Upper lobe of left lung (tissue), 4 donors: ENCODE results near the gene PDCD6IP.

Experiments used
- EP300 ChIP-seq, 4 donors: sonication (generic); formaldehyde crosslinking; IDR thresholded peaks; one replicate each; pipeline ENCODE4 v1.5.1; 2017; ENCODE audit warnings: antibody characterized with exemption in 4 of 4, control low read depth in 2 of 4
- POLR2A ChIP-seq, 4 donors: fragments of 450-650 bp; IDR thresholded peaks; one replicate each; pipeline ENCODE4 v1.5.1; 2016 to 2017; ENCODE audit warnings: antibody characterized with exemption in 4 of 4, mild to moderate bottlenecking in 2 of 4
- POLR2AphosphoS5 ChIP-seq, 2 donors: sonication (generic); formaldehyde crosslinking; IDR thresholded peaks; one replicate each; pipeline ENCODE4 v1.5.1; 2017; ENCODE audit warnings: antibody characterized with exemption in 2 of 2
- TF ChIP-seq, protein P1 (sequence below), 6 experiments: fragments of 450-650 bp in 4 of 6; fragments of 200-600 bp in 2 of 6; sonication (generic) in 2 of 6; IDR thresholded peaks; one replicate each; pipeline ENCODE4 v1.5.1; 2016 to 2019; ENCODE audit warnings: antibody characterized with exemption in 6 of 6

DNA sequence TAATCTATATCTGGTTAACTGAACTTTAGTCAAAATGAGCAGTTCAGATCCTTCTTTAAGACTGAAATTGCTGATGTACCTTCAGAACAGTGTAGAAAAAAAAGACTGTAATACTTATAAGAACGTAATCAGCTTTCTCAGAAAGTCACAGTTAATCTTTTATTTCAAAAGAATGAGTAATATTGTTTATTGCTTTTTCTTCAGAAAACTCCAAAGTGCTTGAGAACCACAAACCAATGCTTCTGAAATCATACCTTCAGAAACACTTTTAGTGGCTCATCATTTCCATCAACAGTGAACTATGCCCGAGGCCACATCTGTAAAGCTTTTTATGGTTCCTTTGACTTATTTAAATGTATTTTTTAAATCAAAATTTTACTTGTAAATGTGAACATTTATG, 47.1 kb upstream of the PDCD6IP start:
- TF ChIP-seq, protein P1, sequence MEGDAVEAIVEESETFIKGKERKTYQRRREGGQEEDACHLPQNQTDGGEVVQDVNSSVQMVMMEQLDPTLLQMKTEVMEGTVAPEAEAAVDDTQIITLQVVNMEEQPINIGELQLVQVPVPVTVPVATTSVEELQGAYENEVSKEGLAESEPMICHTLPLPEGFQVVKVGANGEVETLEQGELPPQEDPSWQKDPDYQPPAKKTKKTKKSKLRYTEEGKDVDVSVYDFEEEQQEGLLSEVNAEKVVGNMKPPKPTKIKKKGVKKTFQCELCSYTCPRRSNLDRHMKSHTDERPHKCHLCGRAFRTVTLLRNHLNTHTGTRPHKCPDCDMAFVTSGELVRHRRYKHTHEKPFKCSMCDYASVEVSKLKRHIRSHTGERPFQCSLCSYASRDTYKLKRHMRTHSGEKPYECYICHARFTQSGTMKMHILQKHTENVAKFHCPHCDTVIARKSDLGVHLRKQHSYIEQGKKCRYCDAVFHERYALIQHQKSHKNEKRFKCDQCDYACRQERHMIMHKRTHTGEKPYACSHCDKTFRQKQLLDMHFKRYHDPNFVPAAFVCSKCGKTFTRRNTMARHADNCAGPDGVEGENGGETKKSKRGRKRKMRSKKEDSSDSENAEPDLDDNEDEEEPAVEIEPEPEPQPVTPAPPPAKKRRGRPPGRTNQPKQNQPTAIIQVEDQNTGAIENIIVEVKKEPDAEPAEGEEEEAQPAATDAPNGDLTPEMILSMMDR (IDR thresholded peaks at IDR 0.05), result no peak
- TF ChIP-seq EP300 (IDR thresholded peaks at IDR 0.05) (no peak), POLR2AphosphoS5 (IDR thresholded peaks at IDR 0.05) (no peak), POLR2A (IDR thresholded peaks at IDR 0.05) (no peak)
